GM21576 (cell line): ENCODE measurements around the gene KIAA1549.

ENCODE experiments used
- ATAC-seq: cut with Tn5 transposase; IDR thresholded peaks from one replicate; pipeline ENCODE4 v1.9.1; 2021; ENCODE audit warnings: mild to moderate bottlenecking, moderate library complexity; ENCODE audit not compliant: unreplicated experiment

KIAA1549 gene

GRCh38 chr7:138975343-138976104 is 5.7 kb downstream of the KIAA1549 start:
- no peak for ATAC-seq

- no peak for ATAC-seq
Observed at GRCh38 chr7:138974675-138975292, 6.4 kb downstream of the KIAA1549 start.

GRCh38 chr7:138974103-138974502 is 7.1 kb downstream of the KIAA1549 start:
- ATAC-seq, result no peak

GRCh38 chr7:138970952-138971351 is 10.2 kb downstream of the KIAA1549 start:
- ATAC-seq, result no peak

GRCh38 chr7:138970446-138970845 is 10.7 kb downstream of the KIAA1549 start:
- no peak for ATAC-seq

- ATAC-seq, result no peak
Observed at GRCh38 chr7:138967159-138967558, 14.0 kb downstream of the KIAA1549 start.

- no peak for ATAC-seq
Observed at GRCh38 chr7:138964624-138965436, 16.4 kb downstream of the KIAA1549 start.

- no peak for ATAC-seq
Observed at GRCh38 chr7:138963675-138964074, 17.5 kb downstream of the KIAA1549 start.

GRCh38 chr7:138962561-138963270 is 18.5 kb downstream of the KIAA1549 start:
- no peak for ATAC-seq

GRCh38 chr7:138961159-138961558 is 20.0 kb downstream of the KIAA1549 start:
- no peak for ATAC-seq

GRCh38 chr7:138958391-138958956 is 22.7 kb downstream of the KIAA1549 start:
- ATAC-seq, result no peak

GRCh38 chr7:138957753-138958390 is 23.3 kb downstream of the KIAA1549 start:
- no peak for ATAC-seq

- no peak for ATAC-seq
Observed at GRCh38 chr7:138957217-138957616, 24.0 kb downstream of the KIAA1549 start.

- no peak for ATAC-seq
Observed at GRCh38 chr7:138954545-138955475, 26.4 kb downstream of the KIAA1549 start.

GRCh38 chr7:138952791-138953190 is 28.4 kb downstream of the KIAA1549 start:
- ATAC-seq, result no peak

GRCh38 chr7:138951953-138952352 is 29.2 kb downstream of the KIAA1549 start:
- no peak for ATAC-seq

- ATAC-seq, result no peak
Observed at GRCh38 chr7:138949421-138950088, 31.6 kb downstream of the KIAA1549 start.

- no peak for ATAC-seq
Observed at GRCh38 chr7:138948403-138948802, 32.8 kb downstream of the KIAA1549 start.

- no peak for ATAC-seq
Observed at GRCh38 chr7:138945821-138946220, 35.4 kb downstream of the KIAA1549 start.
